Osteocyte (in vitro differentiated cells): ENCODE results near the gene EMD. TPM values are rescaled to one million over a fixed set of nuclear protein-coding genes. Genes with fewer than 3 reads are reported as not detected.

Experiments used
- DNase-seq: peaks from one replicate; pipeline ENCODE4 v3.0.0; 2021; ENCODE audit warnings: mixed read lengths; ENCODE audit not compliant: unreplicated experiment; ENCODE audit errors: extremely low spot score
- H3K27ac Mint-ChIP-seq: one replicate; pipeline ENCODE4 v1.8.0; 2021; ENCODE audit warnings: mild to moderate bottlenecking, mixed read lengths; ENCODE audit not compliant: unreplicated experiment
- H3K27me3 Mint-ChIP-seq: one replicate; pipeline ENCODE4 v1.8.0; 2021; ENCODE audit warnings: mixed read lengths; ENCODE audit not compliant: unreplicated experiment
- H3K36me3 Mint-ChIP-seq: one replicate; pipeline ENCODE4 v1.8.0; 2021; ENCODE audit warnings: mixed read lengths; ENCODE audit not compliant: unreplicated experiment
- H3K4me1 Mint-ChIP-seq: one replicate; pipeline ENCODE4 v1.8.0; 2021; ENCODE audit warnings: mixed read lengths; ENCODE audit not compliant: unreplicated experiment
- H3K4me3 Mint-ChIP-seq: one replicate; pipeline ENCODE4 v1.8.0; 2021; ENCODE audit warnings: mild to moderate bottlenecking, moderate library complexity, mixed read lengths; ENCODE audit not compliant: unreplicated experiment
- H3K9me3 Mint-ChIP-seq: one replicate; pipeline ENCODE4 v1.8.0; 2021; ENCODE audit warnings: mixed read lengths; ENCODE audit not compliant: unreplicated experiment
- CTCF ChIP-seq: fragments of 200-600 bp; sonication (generic); IDR thresholded peaks from 2 replicates; pipeline ENCODE4 v1.5.0; 2021; ENCODE audit warnings: antibody characterized with exemption, mild to moderate bottlenecking, moderate library complexity
- total RNA-seq: library from RNA; stranded (reverse); gene quantifications from 2 replicates; pipeline ENCODE4 v1.2.1, GENCODE V29; 2021

EMD gene
- total RNA-seq, 1 donor from 2014 or later = 73.1 TPM

- H3K4me1 Mint-ChIP-seq = peaks cover 12% of the 10 kb centered on the region
- no peak for TF ChIP-seq CTCF
- H3K9me3 Mint-ChIP-seq = no peaks in the 10 kb centered on the region
- peaks cover 15% of the 10 kb centered on the region for H3K36me3 Mint-ChIP-seq
- H3K4me3 Mint-ChIP-seq = no peak overlapping the region
- H3K27ac Mint-ChIP-seq = no peak overlapping the region
- no peak for DNase-seq
- no peaks in the 10 kb centered on the region for H3K27me3 Mint-ChIP-seq
These were observed 24.1 kb downstream of the EMD start for GRCh38 chrX:154403192-154403591.

- H3K4me1 Mint-ChIP-seq = peaks cover 17% of the 10 kb centered on the region
These were observed 24.8 kb downstream of the EMD start for GRCh38 chrX:154403858-154404257.

GRCh38 chrX:154404625-154405192, 25.6 kb downstream of the EMD start:
- no peak for DNase-seq
- no peak for TF ChIP-seq CTCF
- H3K4me3 Mint-ChIP-seq = no peak overlapping the region
- no peaks in the 10 kb centered on the region for H3K27me3 Mint-ChIP-seq
- peaks cover 15% of the 10 kb centered on the region for H3K4me1 Mint-ChIP-seq
- no peaks in the 10 kb centered on the region for H3K9me3 Mint-ChIP-seq
- peaks cover 4% of the 10 kb centered on the region for H3K36me3 Mint-ChIP-seq
- no peak overlapping the region for H3K27ac Mint-ChIP-seq

More at GRCh38 chrX:154403858-154404257, 24.8 kb downstream of the EMD start:
- Mint-ChIP-seq H3K27ac (no peak overlapping the region), H3K27me3 (no peaks in the 10 kb centered on the region), H3K9me3 (no peaks in the 10 kb centered on the region), H3K4me3 (no peak overlapping the region), H3K36me3 (peaks cover 11% of the 10 kb centered on the region)
- TF ChIP-seq CTCF = no peak
- DNase-seq = no peak

GRCh38 chrX:154408659-154409221, 29.6 kb downstream of the EMD start:
- Mint-ChIP-seq H3K4me3 (peak overlapping the region; percentile 79), H3K4me1 (peaks cover 23% of the 10 kb centered on the region), H3K9me3 (no peaks in the 10 kb centered on the region), H3K27ac (peak overlapping the region; percentile 90), H3K36me3 (peaks cover 2% of the 10 kb centered on the region), H3K27me3 (no peaks in the 10 kb centered on the region)
- no peak for DNase-seq
- TF ChIP-seq CTCF = no peak

GRCh38 chrX:154409222-154409871, 30.3 kb downstream of the EMD start, which contains the start of gene DNASE1L1:
TSS of gene DNASE1L1 (minus strand) at chrX:154409254. CDS start at chrX:154405568, 3,686 bp downstream.
- no peaks in the 10 kb centered on the region for H3K9me3 Mint-ChIP-seq
- no peak for TF ChIP-seq CTCF
- peak within 1 kb of the TSS; percentile 90 for H3K27ac Mint-ChIP-seq
- no peaks in the 10 kb centered on the region for H3K27me3 Mint-ChIP-seq
- peaks cover under 1% of the 10 kb centered on the region for H3K36me3 Mint-ChIP-seq
- peak; percentile 93 for DNase-seq
- peaks cover 23% of the 10 kb centered on the region for H3K4me1 Mint-ChIP-seq
- peak within 1 kb of the TSS; percentile 79 for H3K4me3 Mint-ChIP-seq
